NCI-H1694 treated with DMSO at 0.1 percent for 48 hours (cell line): ENCODE data around the gene SCIN.

ENCODE experiments used
- DNase-seq: peaks from one replicate; lab custom pipeline; 2025; lab: John Stamatoyannopoulos, UW

SCIN gene

DNA sequence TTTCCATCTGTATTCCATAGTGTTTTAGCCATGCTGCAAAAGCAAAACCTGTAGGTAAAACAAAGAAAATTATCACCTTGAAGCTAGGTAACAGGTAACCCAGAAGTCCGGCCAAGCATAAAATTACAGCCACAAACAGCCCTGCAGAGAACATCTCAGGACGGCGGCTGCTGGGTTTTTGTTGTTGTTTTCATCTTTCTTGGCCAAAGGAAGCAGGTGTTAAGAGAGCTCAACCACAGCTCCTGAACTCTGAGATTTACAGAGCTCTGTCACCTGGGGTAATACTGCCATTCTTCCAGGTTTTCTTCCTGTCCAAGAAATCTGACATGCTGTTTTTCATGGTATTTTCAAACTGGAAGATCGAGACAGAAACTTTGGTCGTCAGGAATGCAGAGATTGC lies 847 bp upstream of the SCIN start:
- DNase-seq: no peak

DNA sequence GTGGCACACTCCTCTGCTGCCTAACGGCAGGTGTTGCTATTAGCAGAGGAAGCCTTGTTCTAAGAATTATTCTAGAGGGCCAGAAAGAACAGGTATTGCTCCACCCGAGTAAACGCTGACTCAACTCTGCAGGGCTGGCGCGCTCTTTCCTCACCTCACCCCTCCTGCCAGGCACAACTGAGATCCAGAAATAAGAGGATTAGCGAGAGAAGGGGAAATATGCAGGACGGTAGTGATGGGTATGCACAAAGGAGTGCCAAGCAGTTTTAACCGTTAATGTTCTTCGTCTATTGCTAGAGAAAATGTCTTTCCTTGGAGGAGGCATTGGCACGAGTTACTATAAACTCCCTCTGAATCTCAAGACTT lies 369 bp upstream of the SCIN start:
- no peak for DNase-seq

DNA sequence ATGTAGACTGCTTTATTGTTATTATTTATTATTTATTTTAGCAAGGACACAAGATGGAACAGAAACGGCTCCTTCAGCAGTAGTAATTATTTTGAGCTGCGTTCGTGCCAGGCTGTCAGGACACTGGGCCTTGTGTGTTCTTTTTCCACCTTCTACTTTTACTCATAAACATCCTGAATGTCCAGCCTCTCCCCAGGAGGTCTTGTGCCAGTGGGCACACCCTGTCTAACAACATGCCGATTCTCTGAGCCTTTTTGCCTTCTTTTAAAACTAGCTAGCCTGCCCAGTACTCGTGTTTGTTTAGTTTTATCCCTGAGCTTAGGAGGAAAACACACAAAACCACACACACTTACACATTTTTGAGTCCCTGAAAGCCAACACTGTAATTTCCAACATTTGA lies 1.2 kb downstream of the SCIN start:
- no peak for DNase-seq

DNA sequence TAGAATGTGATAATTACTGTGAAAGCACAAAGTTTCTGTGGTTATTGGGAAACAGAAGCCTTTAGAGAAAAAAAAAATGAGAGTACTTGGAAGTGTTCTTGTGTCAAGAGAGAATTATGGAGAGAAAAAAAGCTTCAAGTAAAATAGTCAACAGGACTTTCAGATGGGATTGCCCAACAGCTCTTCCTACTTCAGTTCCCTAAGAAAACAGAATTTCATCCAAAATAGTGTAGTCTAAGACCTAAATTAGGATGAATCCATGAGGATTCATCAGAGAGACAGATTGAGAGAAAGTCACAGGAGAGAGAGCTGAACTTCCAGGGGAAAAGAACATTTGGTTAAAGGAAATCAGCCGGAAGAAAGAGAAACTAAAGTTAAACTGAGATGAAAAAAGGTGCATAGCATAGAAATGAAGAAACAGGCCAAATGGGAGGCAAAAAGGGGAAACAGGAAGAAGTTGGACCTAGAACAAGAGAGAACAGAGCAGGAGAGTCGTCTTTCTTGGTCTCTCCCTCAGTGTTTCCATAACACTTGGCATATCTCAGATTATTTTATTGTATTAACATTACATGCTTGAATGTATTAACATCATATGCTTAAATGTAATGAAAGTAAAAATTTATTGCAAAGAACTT lies 2.5 kb downstream of the SCIN start:
- DNase-seq: no peak

DNA sequence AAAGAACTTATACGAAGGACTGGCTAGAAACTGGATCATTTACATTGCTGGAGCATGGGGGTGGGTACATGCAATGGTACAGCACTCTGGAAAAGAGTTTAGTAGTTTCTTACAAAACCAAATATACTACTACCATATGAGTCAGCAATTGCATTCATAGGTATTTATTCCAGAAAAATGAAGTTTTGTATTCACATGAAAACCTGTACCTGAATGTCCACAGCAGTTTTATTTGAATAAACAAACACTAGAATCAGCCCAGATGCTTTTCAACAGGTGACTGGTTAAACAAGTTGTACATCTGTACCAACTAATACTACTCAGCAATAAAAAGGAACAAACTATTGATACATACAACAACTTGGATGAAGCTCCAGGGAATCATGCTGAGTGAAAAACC lies 3.4 kb downstream of the SCIN start:
- DNase-seq: no peak

DNA sequence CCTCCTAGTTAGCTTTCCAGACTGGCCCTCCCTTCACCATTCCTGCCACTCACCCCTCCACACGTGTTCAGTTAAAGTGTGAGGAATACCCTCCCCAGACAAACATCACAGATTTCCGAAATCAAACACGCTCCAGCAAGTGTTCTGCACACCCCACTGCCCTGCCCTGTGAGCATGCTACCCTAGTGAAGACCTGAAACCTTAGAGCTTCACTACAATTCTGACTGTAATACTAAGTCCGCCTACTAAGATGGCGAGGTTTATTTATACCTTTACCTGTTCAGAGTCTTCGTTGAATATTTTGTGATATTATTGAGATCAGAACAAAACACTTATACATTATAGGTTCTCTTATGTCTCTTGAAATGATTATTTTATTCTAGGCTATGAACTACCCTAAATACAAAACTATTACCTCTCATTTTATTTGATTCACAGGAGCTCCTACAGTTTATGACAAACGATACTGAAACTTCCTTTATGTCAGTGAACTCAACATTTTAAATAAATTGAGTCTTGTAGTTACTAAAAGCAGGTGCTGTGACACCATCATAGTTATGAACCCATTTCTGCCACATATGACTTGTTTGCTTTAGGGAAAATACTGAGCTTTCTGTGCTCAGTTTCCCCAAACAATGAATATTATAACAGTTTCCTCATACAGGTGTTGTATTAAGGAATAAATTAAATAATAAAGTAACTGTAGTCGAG lies 8.6 kb downstream of the SCIN start:
- DNase-seq: no peak

- no peak for DNase-seq
These were observed 11.4 kb downstream of the SCIN start for GRCh38 chr7:12581897-12582296.

DNA sequence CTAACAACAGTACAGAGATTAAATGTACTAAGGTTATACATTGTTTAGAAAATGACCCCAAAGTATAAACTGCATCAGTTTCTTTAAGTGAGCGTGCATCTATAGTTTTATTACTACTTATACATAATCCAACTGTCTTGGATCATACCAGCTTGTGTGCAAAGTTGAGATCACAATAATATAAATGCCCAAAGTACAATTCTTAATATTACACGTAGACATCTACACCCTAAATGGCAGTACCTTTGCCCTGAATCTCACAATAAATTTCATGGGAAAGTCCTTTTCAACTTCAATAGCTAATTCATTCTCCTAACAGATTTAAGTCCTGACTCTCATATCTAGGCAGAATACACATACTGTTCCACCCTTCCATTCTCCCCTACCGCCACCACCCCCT lies 11.8 kb downstream of the SCIN start:
- DNase-seq: no peak

GRCh38 chr7:12583176-12583575 lies 12.7 kb downstream of the SCIN start:
- no peak for DNase-seq

DNA sequence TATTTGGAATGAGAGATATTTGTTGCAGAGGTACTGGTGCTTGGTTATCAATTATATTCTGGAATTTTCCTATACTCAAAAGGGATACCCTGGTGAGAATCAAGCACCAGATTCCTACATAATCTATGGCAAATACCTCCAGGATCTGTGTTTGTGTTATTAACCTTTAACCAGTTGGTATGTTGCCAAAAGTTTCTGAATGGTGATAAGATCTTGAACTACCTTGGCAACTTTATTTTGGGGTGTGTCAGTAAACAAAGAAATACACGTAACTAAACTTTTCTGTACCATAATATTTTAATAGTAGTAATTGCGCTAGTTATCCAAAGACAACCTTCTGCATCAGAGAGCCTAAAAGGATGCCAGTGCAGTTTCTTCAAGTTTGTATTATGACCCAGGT lies 13.4 kb downstream of the SCIN start:
- DNase-seq: no peak

DNA sequence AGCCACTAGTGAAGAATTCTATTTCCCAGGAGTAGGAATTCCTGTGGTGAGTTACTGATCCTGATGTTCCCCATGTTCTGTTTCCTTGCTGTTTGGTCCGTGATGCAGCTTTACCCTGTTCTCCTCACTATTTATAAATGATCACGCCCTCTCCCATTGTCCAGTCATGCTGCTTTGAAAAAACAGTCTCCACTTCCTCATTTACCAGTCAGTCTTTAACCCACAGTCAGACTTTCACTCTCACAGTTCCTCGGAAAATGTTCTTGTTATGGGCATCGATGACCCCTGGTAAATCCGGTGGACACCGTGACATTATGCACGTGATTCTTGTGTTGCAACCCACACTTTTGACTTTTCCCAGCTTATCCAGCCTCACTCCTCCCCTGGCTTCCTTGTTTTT lies 14.4 kb downstream of the SCIN start:
- DNase-seq: no peak

GRCh38 chr7:12586271-12586670 lies 15.8 kb downstream of the SCIN start:
- DNase-seq: no peak

GRCh38 chr7:12588259-12588904 lies 17.9 kb downstream of the SCIN start:
- DNase-seq: no peak

DNA sequence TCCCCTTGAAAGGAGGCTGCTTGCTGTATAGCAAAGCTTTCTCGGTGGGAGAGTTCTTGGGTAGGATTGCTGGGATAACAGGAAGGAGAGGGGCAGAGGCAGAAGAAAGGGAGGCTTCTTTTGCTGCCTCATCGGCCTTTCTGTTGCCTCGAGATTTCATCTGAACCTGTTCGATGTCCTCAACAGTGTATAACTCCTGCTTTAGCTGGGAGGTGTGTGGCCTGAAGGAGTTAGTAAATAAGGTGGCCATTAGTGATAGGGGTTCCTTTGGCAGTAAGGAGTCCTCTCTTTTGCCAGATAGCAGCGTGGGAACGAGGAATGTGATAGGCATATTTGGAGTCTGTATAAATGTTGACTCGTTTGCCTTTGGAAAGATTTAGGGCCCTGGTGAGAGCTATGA lies 20.0 kb downstream of the SCIN start:
- no peak for DNase-seq

DNA sequence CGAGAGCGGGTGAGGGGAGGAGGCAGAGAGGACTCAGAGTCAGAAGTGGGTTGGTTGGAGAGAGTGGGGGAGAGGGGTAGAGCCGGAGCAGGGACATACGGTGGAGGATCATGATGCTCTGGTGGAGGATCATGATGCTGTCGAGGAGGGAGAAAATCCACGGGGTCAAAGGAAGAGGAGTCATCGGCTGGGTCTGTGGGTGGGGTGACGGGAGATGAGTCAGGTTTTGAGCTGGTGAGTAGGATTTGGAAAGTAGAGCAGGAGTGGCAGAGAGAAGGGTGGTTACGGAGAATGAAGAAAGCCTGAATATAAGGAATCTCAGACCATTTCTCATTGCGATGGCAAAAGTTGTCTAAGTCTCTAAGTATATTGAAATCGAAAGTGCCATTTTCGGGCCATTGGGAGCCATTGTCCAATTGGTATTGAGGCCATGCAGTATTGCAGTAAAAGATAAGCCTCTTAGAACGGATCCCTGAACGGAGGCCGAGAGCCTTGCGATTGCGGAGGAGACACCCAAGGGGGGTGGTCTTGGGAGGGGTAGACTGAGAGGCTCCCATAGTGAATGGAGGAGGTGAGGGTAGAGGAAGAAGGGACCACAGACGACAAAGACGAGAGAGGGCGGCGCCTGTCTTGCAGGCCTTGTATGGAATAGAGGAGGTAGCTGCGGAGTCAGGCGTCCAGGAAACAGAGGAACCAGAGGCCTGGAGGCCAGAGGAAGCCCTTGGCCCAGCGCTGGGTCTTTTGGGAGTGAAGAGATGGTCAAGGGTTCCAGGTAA lies 23.8 kb downstream of the SCIN start:
- no peak for DNase-seq

GRCh38 chr7:12595148-12595547 lies 24.6 kb downstream of the SCIN start:
- no peak for DNase-seq

- no peak for DNase-seq
These were observed 25.8 kb downstream of the SCIN start for GRCh38 chr7:12596225-12596790.

- DNase-seq: no peak
These were observed 30.9 kb downstream of the SCIN start for GRCh38 chr7:12601302-12601869.

- DNase-seq: no peak
These were observed 36.6 kb downstream of the SCIN start for GRCh38 chr7:12607134-12607533.

DNA sequence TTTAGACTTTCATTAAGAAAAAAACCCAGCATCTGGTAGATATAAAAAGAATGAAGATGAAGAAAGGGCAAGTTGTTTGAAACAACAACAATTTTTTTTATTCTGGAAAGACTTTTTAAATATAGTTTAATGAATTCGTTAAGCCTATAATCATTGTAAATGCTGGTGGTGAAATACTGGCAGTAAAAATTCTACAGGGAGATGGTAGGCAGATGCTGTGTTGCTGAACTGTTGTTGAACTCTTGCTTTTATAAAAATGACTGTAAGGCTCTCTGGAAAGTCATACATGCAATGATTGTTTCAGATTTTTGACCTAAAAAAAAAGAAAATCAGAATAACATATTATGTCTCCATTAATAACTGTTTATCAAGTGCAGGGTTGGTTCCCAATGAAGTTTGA lies 39.0 kb downstream of the SCIN start:
- DNase-seq: no peak

- no peak for DNase-seq
These were observed 40.4 kb downstream of the SCIN start for GRCh38 chr7:12610899-12611298.

GRCh38 chr7:12612622-12613021 lies 42.1 kb downstream of the SCIN start:
- no peak for DNase-seq
